ENCODE results near the gene CCT2. TPM values are rescaled to one million over a fixed set of nuclear protein-coding genes. Genes with fewer than 3 reads are reported as not detected.

Gene CCT2
- total RNA-seq, 1 donor from 2014 or later = 260 TPM

GRCh38 chr12:69616025-69616424, 30.8 kb downstream of the CCT2 start:
- Mint-ChIP-seq H3K4me3 (no peak overlapping the region), H3K27ac (no peak overlapping the region), H3K4me1 (ENCODE audit: unreplicated experiment) (no peaks in the 10 kb centered on the region), H3K9me3 (no peaks in the 10 kb centered on the region), H3K36me3 (no peaks in the 10 kb centered on the region), H3K27me3 (peaks cover 4% of the 10 kb centered on the region)
- no peak for DNase-seq (ENCODE audit: extremely low spot score, unreplicated experiment)
- TF ChIP-seq CTCF (conservative IDR thresholded peaks at IDR 0.05) = no peak

GRCh38 chr12:69619050-69619449, 33.8 kb downstream of the CCT2 start:
- no peak overlapping the region for H3K27ac Mint-ChIP-seq
- H3K36me3 Mint-ChIP-seq = no peaks in the 10 kb centered on the region
- H3K4me3 Mint-ChIP-seq = no peak overlapping the region
- no peak for DNase-seq (ENCODE audit: extremely low spot score, unreplicated experiment)
- H3K9me3 Mint-ChIP-seq = no peaks in the 10 kb centered on the region
- no peaks in the 10 kb centered on the region for H3K27me3 Mint-ChIP-seq
- H3K4me1 Mint-ChIP-seq (ENCODE audit: unreplicated experiment) = no peaks in the 10 kb centered on the region
- TF ChIP-seq CTCF (conservative IDR thresholded peaks at IDR 0.05) = no peak

GRCh38 chr12:69620077-69620476, 34.8 kb downstream of the CCT2 start:
- Mint-ChIP-seq H3K4me3 (no peak overlapping the region), H3K27me3 (peaks cover 2% of the 10 kb centered on the region), H3K36me3 (no peaks in the 10 kb centered on the region), H3K9me3 (no peaks in the 10 kb centered on the region), H3K27ac (no peak overlapping the region), H3K4me1 (ENCODE audit: unreplicated experiment) (no peaks in the 10 kb centered on the region)
- DNase-seq (ENCODE audit: extremely low spot score, unreplicated experiment) = no peak
- no peak for TF ChIP-seq CTCF (conservative IDR thresholded peaks at IDR 0.05)

- no peak overlapping the region for H3K4me3 Mint-ChIP-seq
- H3K9me3 Mint-ChIP-seq = no peaks in the 10 kb centered on the region
- no peaks in the 10 kb centered on the region for H3K4me1 Mint-ChIP-seq (ENCODE audit: unreplicated experiment)
- DNase-seq (ENCODE audit: extremely low spot score, unreplicated experiment) = no peak
- no peak overlapping the region for H3K27ac Mint-ChIP-seq
- peaks cover 3% of the 10 kb centered on the region for H3K27me3 Mint-ChIP-seq
- H3K36me3 Mint-ChIP-seq = no peaks in the 10 kb centered on the region
- TF ChIP-seq CTCF (conservative IDR thresholded peaks at IDR 0.05) = no peak
Observed at GRCh38 chr12:69620921-69621320, 35.7 kb downstream of the CCT2 start.

- H3K27ac Mint-ChIP-seq = no peak overlapping the region
- no peaks in the 10 kb centered on the region for H3K36me3 Mint-ChIP-seq
- H3K4me3 Mint-ChIP-seq = no peak overlapping the region
- H3K9me3 Mint-ChIP-seq = no peaks in the 10 kb centered on the region
- TF ChIP-seq CTCF (conservative IDR thresholded peaks at IDR 0.05) = no peak
- H3K4me1 Mint-ChIP-seq (ENCODE audit: unreplicated experiment) = no peaks in the 10 kb centered on the region
- no peak for DNase-seq (ENCODE audit: extremely low spot score, unreplicated experiment)
- H3K27me3 Mint-ChIP-seq = peaks cover 3% of the 10 kb centered on the region
Observed at GRCh38 chr12:69621551-69621950, 36.3 kb downstream of the CCT2 start.

- no peak overlapping the region for H3K27ac Mint-ChIP-seq
- H3K36me3 Mint-ChIP-seq = no peaks in the 10 kb centered on the region
- no peaks in the 10 kb centered on the region for H3K9me3 Mint-ChIP-seq
- H3K4me1 Mint-ChIP-seq (ENCODE audit: unreplicated experiment) = no peaks in the 10 kb centered on the region
- no peak for DNase-seq (ENCODE audit: extremely low spot score, unreplicated experiment)
- H3K4me3 Mint-ChIP-seq = no peak overlapping the region
- TF ChIP-seq CTCF (conservative IDR thresholded peaks at IDR 0.05) = no peak
- H3K27me3 Mint-ChIP-seq = peaks cover 3% of the 10 kb centered on the region
Observed at GRCh38 chr12:69623970-69624369, 38.7 kb downstream of the CCT2 start.
